Hematopoietic multipotent progenitor cell treated with erythropoietin and hydrocortisone succinate and interleukin-3 and kit ligand, for 15 days (in vitro differentiated cells): ENCODE data around the gene SPATC1L.
"Not testable (repeated sequence)": the region's sequence is repeated elsewhere in the genome, so short reads cannot be mapped to it uniquely, and the experiment has no call there.

Source experiments
- DNase-seq: peaks from one replicate; pipeline ENCODE4 v3.0.0-alpha.2; 2015; ENCODE audit warnings: low spot score

SPATC1L gene

GRCh38 chr21:46183337-46183909 is 836 bp downstream of the SPATC1L start:
- not testable (repeated sequence) for DNase-seq

- DNase-seq = no peak
Measured at GRCh38 chr21:46182548-46183336, 1.5 kb downstream of the SPATC1L start.

GRCh38 chr21:46181953-46182547 is 2.2 kb downstream of the SPATC1L start:
- DNase-seq = no peak

GRCh38 chr21:46181436-46181835 is 2.8 kb downstream of the SPATC1L start:
- no peak for DNase-seq

- DNase-seq = no peak
Measured at GRCh38 chr21:46180778-46181391, 3.4 kb downstream of the SPATC1L start.

- no peak for DNase-seq
Measured at GRCh38 chr21:46180079-46180722, 4.1 kb downstream of the SPATC1L start.

- no peak for DNase-seq
Measured at GRCh38 chr21:46179708-46180078, 4.6 kb downstream of the SPATC1L start.

- DNase-seq = no peak
Measured at GRCh38 chr21:46178961-46179360, 5.3 kb downstream of the SPATC1L start.

- not testable (repeated sequence) for DNase-seq
Measured at GRCh38 chr21:46176443-46177129, 7.7 kb downstream of the SPATC1L start.

- DNase-seq = no peak
Measured at GRCh38 chr21:46173573-46173972, 10.7 kb downstream of the SPATC1L start.

- no peak for DNase-seq
Measured at GRCh38 chr21:46172863-46173528, 11.3 kb downstream of the SPATC1L start.

- no peak for DNase-seq
Measured at GRCh38 chr21:46171996-46172862, 12.0 kb downstream of the SPATC1L start.

- no peak for DNase-seq
Measured at GRCh38 chr21:46171585-46171984, 12.7 kb downstream of the SPATC1L start.

- DNase-seq = not testable (repeated sequence)
Measured at GRCh38 chr21:46170436-46171193, 13.6 kb downstream of the SPATC1L start.

- DNase-seq = no peak
Measured at GRCh38 chr21:46168659-46169386, 15.4 kb downstream of the SPATC1L start.

GRCh38 chr21:46168238-46168637 is 16.0 kb downstream of the SPATC1L start:
- no peak for DNase-seq

- no peak for DNase-seq
Measured at GRCh38 chr21:46165098-46165497, 19.2 kb downstream of the SPATC1L start.

GRCh38 chr21:46163380-46163779 is 20.9 kb downstream of the SPATC1L start:
- DNase-seq = no peak
